ENCODE results near the gene NXNL2. TPM values are rescaled to one million over a fixed set of nuclear protein-coding genes. Genes with fewer than 3 reads are reported as not detected.

NXNL2 gene
- total and polyA plus RNA-seq, 4 donors: 0.09 to 0.14 TPM; not detected in 2

DNA sequence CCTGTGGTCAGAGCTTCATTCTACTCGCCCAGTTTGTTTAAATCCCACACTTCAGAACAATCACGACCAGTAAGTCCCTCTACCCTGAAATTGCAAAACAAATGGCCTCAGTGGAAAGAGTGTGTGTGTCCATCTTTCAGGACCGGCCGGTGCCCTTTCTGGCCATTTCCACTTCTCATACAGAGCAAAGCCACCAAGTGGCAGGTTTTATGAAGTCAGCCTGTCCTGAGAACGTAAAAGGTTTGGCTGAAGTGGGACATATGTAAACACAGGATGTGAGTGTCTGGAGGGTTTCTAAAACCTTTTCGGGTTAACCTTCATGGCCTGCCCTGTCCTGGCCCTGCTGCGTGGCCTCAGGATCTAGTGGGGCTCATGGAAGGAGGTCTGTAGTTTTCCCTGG is 24.7 kb downstream of the NXNL2 start:
- Histone ChIP-seq H3K9me3 (ENCODE audit: control insufficient read depth in 4 of 4, low read length in 3 of 4) (no peaks in the 10 kb centered on the region), H3K36me3 (ENCODE audit: control insufficient read depth in 4 of 4, insufficient read depth in 3 of 4, low read depth in 1 of 4, low read length in 3 of 4) (no peaks in the 10 kb centered on the region), H3K4me3 (ENCODE audit: low read depth in 1 of 3, low read length in 3 of 3) (no peak overlapping the region), H3K9ac (ENCODE audit: low read depth in 1 of 2, low read length in 2 of 2) (no peak overlapping the region), H3K27ac (ENCODE audit: low read depth in 1 of 2, low read length in 2 of 2) (no peak overlapping the region), H3K27me3 (ENCODE audit: control insufficient read depth in 4 of 4, insufficient read depth in 4 of 4, low read length in 3 of 4) (no peaks in the 10 kb centered on the region), H3K4me1 (ENCODE audit: control insufficient read depth in 4 of 4, insufficient read depth in 4 of 4, low read length in 3 of 4) (no peaks in the 10 kb centered on the region)
- no peak for DNase-seq (ENCODE audit: low spot score)
- TF ChIP-seq HNF4A (conservative IDR thresholded peaks at IDR 0.05) (no peak), RAD21 (IDR thresholded peaks at IDR 0.05) (peak in 1 of 2 donors; percentile 38)
- WGBS: 77% methylated on average over 7 of the region's 7 CpGs

DNA sequence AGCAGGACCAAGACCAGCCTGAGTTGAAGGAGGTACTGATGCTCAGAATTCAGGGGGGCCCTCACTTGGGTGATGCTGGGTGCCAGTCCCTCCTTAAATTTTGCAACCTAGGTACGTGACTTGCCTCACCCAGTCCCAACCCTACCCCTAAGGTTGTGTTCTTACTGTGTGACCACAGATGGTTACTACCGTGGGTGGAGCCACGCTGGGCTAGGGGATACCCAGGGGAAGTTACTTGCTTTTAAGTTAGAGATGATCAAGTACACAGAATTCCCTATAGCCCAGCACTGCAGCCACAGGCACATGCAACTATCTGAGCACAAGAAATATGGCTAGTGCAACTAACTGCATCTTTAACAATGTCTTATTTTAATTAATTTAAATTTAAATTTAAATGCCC is 32.9 kb downstream of the NXNL2 start:
- H3K4me3 ChIP-seq (ENCODE audit: low read depth in 1 of 3, low read length in 3 of 3): no peak overlapping the region
- TF ChIP-seq, protein P1, sequence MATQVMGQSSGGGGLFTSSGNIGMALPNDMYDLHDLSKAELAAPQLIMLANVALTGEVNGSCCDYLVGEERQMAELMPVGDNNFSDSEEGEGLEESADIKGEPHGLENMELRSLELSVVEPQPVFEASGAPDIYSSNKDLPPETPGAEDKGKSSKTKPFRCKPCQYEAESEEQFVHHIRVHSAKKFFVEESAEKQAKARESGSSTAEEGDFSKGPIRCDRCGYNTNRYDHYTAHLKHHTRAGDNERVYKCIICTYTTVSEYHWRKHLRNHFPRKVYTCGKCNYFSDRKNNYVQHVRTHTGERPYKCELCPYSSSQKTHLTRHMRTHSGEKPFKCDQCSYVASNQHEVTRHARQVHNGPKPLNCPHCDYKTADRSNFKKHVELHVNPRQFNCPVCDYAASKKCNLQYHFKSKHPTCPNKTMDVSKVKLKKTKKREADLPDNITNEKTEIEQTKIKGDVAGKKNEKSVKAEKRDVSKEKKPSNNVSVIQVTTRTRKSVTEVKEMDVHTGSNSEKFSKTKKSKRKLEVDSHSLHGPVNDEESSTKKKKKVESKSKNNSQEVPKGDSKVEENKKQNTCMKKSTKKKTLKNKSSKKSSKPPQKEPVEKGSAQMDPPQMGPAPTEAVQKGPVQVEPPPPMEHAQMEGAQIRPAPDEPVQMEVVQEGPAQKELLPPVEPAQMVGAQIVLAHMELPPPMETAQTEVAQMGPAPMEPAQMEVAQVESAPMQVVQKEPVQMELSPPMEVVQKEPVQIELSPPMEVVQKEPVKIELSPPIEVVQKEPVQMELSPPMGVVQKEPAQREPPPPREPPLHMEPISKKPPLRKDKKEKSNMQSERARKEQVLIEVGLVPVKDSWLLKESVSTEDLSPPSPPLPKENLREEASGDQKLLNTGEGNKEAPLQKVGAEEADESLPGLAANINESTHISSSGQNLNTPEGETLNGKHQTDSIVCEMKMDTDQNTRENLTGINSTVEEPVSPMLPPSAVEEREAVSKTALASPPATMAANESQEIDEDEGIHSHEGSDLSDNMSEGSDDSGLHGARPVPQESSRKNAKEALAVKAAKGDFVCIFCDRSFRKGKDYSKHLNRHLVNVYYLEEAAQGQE (IDR thresholded peaks at IDR 0.05): no peak
- TF ChIP-seq HNF4A (conservative IDR thresholded peaks at IDR 0.05): no peak
- WGBS: 83% methylated on average over 3 of the region's 3 CpGs
- H3K36me3 ChIP-seq (ENCODE audit: control insufficient read depth in 4 of 4, insufficient read depth in 3 of 4, low read depth in 1 of 4, low read length in 3 of 4): no peaks in the 10 kb centered on the region
- no peak for DNase-seq (ENCODE audit: low spot score)
- no peaks in the 10 kb centered on the region for H3K4me1 ChIP-seq (ENCODE audit: control insufficient read depth in 4 of 4, insufficient read depth in 4 of 4, low read length in 3 of 4)
- no peak overlapping the region for H3K27ac ChIP-seq (ENCODE audit: low read depth in 1 of 2, low read length in 2 of 2)
- H3K9me3 ChIP-seq (ENCODE audit: control insufficient read depth in 4 of 4, low read length in 3 of 4): no peaks in the 10 kb centered on the region
- H3K9ac ChIP-seq (ENCODE audit: low read depth in 1 of 2, low read length in 2 of 2): no peak overlapping the region
- H3K27me3 ChIP-seq (ENCODE audit: control insufficient read depth in 4 of 4, insufficient read depth in 4 of 4, low read length in 3 of 4): no peaks in the 10 kb centered on the region

DNA sequence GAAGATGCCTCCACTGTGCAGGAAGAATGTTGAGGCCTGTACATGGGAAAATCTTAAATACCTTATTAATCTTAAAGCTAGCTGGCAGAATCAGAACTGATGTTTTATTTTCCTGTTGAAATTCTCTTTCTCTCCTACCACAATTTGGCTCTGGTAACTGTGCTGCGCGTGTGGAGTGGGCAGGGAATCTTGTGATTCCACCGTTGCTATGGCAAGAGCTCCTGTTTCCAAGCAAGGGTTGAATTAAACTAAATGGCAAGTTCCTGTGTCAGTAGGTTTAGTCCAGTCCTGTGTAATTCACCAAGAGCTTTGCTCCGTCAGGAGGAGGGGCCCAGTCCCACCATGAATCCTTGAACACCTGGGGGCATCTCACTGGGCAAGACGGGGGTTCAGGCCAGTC is 36.4 kb downstream of the NXNL2 start:
- Histone ChIP-seq H3K27ac (ENCODE audit: low read depth in 1 of 2, low read length in 2 of 2) (no peak overlapping the region), H3K9ac (ENCODE audit: low read depth in 1 of 2, low read length in 2 of 2) (no peak overlapping the region), H3K4me1 (ENCODE audit: control insufficient read depth in 4 of 4, insufficient read depth in 4 of 4, low read length in 3 of 4) (no peaks in the 10 kb centered on the region), H3K4me3 (ENCODE audit: low read depth in 1 of 3, low read length in 3 of 3) (no peak overlapping the region), H3K36me3 (ENCODE audit: control insufficient read depth in 4 of 4, insufficient read depth in 3 of 4, low read depth in 1 of 4, low read length in 3 of 4) (no peaks in the 10 kb centered on the region), H3K27me3 (ENCODE audit: control insufficient read depth in 4 of 4, insufficient read depth in 4 of 4, low read length in 3 of 4) (no peaks in the 10 kb centered on the region), H3K9me3 (ENCODE audit: control insufficient read depth in 4 of 4, low read length in 3 of 4) (no peaks in the 10 kb centered on the region)
- DNase-seq (ENCODE audit: low spot score): no peak
- 89% methylated on average over 5 of the region's 5 CpGs for WGBS
- TF ChIP-seq YY1 (IDR thresholded peaks at IDR 0.05) (no peak), RXRA (IDR thresholded peaks at IDR 0.05) (no peak), GABPA (IDR thresholded peaks at IDR 0.05 in 1 of 2, conservative IDR thresholded peaks at IDR 0.05 in 1 of 2) (no peak), RAD21 (IDR thresholded peaks at IDR 0.05) (no peak), TAF1 (conservative IDR thresholded peaks at IDR 0.05) (no peak), JUND (IDR thresholded peaks at IDR 0.05) (no peak), HNF4G (IDR thresholded peaks at IDR 0.05) (no peak), FOXA2 (IDR thresholded peaks at IDR 0.05) (no peak), SP1 (IDR thresholded peaks at IDR 0.05) (no peak), NR2F2 (IDR thresholded peaks at IDR 0.05) (no peak), HNF4A (conservative IDR thresholded peaks at IDR 0.05) (no peak), FOXA1 (IDR thresholded peaks at IDR 0.05) (no peak), EGR1 (IDR thresholded peaks at IDR 0.05; ENCODE audit: low read depth in 2 of 2) (no peak)
- TF ChIP-seq, protein P2, sequence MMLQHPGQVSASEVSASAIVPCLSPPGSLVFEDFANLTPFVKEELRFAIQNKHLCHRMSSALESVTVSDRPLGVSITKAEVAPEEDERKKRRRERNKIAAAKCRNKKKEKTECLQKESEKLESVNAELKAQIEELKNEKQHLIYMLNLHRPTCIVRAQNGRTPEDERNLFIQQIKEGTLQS (IDR thresholded peaks at IDR 0.05): no peak
- TF ChIP-seq, protein P3, sequence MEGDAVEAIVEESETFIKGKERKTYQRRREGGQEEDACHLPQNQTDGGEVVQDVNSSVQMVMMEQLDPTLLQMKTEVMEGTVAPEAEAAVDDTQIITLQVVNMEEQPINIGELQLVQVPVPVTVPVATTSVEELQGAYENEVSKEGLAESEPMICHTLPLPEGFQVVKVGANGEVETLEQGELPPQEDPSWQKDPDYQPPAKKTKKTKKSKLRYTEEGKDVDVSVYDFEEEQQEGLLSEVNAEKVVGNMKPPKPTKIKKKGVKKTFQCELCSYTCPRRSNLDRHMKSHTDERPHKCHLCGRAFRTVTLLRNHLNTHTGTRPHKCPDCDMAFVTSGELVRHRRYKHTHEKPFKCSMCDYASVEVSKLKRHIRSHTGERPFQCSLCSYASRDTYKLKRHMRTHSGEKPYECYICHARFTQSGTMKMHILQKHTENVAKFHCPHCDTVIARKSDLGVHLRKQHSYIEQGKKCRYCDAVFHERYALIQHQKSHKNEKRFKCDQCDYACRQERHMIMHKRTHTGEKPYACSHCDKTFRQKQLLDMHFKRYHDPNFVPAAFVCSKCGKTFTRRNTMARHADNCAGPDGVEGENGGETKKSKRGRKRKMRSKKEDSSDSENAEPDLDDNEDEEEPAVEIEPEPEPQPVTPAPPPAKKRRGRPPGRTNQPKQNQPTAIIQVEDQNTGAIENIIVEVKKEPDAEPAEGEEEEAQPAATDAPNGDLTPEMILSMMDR (IDR thresholded peaks at IDR 0.05; ENCODE audit: low read depth, low read length, missing input control): no peak
- TF ChIP-seq, protein P4, sequence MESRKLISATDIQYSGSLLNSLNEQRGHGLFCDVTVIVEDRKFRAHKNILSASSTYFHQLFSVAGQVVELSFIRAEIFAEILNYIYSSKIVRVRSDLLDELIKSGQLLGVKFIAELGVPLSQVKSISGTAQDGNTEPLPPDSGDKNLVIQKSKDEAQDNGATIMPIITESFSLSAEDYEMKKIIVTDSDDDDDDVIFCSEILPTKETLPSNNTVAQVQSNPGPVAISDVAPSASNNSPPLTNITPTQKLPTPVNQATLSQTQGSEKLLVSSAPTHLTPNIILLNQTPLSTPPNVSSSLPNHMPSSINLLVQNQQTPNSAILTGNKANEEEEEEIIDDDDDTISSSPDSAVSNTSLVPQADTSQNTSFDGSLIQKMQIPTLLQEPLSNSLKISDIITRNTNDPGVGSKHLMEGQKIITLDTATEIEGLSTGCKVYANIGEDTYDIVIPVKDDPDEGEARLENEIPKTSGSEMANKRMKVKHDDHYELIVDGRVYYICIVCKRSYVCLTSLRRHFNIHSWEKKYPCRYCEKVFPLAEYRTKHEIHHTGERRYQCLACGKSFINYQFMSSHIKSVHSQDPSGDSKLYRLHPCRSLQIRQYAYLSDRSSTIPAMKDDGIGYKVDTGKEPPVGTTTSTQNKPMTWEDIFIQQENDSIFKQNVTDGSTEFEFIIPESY (IDR thresholded peaks at IDR 0.05): no peak
- TF ChIP-seq, protein P1 (IDR thresholded peaks at IDR 0.05): no peak

Data from liver (tissue), 9 donors.